GDM1 (cell line): ENCODE results near the gene KRT86.
"Not testable (repeated sequence)": the region's sequence is repeated elsewhere in the genome, so short reads cannot be mapped to it uniquely, and the experiment has no call there.

Experiments
- DNase-seq: peaks from one replicate; lab custom pipeline; 2025; lab: John Stamatoyannopoulos, UW

The KRT86 gene

GRCh38 chr12:52270541-52271070 lies 3.8 kb upstream of the KRT86 start:
- DNase-seq, result no peak

GRCh38 chr12:52271158-52271557 lies 3.3 kb upstream of the KRT86 start:
- no peak for DNase-seq

- no peak for DNase-seq
Observed at GRCh38 chr12:52275686-52276085, 1.2 kb downstream of the KRT86 start.

DNA sequence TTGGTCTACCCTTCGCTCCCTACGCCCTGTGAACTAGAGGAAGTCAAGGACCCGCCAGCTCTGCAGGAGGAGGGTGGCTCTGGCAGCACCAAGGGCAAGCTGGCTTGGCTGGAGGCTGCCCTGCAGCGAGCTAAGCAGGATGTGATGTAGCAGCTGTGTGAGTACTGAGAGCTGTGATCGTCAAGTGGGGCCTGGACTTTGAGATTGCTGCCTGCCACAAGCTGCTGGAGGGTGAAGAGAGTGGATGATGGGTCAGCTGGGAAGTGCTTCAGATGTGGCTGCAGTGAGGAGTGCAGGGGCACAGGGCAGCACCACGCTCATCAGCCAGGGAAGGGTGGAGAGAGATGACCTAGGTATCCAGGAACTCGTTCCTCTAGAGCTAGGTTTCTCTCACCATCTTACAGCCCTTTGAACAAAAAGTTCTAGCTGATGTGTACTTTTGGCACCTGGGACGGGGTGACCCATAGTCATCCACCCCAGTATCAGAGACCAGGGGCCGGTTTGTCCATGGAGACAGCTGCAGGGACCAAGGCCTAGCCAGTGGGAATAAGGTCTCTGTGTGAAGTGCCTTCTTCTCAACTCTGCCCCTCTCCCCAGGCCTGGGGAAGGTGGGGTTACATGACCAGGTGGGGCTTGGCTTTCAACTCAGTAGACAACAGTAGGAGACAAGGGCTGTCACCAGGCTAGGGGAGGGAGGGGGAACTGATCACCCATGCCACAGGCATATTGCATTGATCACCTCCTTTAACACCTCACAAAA lies 3.2 kb downstream of the KRT86 start:
- DNase-seq, result no peak

GRCh38 chr12:52278575-52279421 lies 4.4 kb downstream of the KRT86 start:
- DNase-seq, result peak; percentile 48

GRCh38 chr12:52279422-52280318 lies 5.2 kb downstream of the KRT86 start:
- no peak for DNase-seq

- no peak for DNase-seq
Observed at GRCh38 chr12:52280319-52280795, 5.9 kb downstream of the KRT86 start.

- DNase-seq, result no peak
Observed at GRCh38 chr12:52280796-52281560, 6.5 kb downstream of the KRT86 start.

DNA sequence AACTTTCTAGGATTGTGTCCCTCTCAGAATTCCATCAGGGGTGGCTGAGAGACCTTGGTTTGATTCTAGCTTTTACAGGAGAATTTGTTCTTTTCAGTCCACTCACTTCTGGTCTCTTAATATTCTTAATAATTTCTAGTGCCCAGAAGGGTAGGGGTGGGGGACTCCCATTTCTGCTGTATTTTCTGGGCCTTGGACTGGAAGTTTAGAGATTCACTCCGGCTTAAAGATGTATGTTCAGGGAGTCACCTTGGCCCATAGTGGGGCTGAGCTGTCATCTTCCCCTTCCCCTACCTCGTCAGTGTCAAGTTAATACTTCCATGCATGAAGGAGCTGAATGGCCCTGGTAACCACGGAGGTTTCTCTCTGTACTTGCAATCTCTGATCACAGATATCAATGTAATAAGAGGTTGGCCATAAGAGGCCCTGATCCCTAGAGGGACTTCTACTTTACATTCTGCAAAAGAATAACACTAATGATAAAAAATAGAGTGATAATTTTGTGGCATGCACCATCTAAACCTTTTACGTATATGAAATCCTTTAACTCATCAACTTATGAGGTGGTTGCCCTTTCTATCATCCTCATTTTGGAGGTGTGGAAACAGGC lies 10.2 kb downstream of the KRT86 start:
- no peak for DNase-seq

- no peak for DNase-seq
Observed at GRCh38 chr12:52285172-52285745, 10.8 kb downstream of the KRT86 start.

DNA sequence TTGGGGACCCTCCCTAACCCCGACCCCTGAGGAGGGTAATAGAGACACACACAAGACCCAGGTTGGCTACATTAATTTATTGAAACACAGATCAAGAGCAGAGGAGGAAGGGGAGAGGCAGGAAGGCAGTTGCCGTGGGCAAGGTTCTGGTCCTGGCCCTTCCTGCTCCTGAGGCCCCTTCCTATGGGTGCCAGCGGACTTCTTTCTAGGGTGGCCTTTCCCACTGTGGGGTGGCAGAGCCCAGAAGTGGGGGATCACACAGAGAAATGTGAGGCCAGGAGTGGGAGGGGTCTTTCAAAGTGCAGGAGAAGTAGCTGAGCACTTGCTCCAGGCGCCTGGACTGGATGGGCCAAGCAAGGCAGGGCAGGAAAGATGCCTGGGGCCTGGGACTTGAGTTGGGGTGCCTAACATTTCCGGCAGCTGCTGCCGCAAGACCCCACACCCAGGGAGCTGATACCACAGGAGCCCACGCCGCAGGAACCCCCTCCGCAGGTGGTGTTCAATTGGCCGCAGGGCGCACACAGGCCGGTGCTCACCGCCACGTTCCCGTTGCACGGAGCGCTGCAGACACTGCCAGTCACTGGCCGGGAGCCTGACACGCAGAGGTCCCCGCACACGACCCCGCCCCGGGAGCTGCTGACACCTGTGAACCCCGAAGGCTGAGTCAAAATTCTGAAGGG lies 11.5 kb downstream of the KRT86 start:
- DNase-seq, result no peak

DNA sequence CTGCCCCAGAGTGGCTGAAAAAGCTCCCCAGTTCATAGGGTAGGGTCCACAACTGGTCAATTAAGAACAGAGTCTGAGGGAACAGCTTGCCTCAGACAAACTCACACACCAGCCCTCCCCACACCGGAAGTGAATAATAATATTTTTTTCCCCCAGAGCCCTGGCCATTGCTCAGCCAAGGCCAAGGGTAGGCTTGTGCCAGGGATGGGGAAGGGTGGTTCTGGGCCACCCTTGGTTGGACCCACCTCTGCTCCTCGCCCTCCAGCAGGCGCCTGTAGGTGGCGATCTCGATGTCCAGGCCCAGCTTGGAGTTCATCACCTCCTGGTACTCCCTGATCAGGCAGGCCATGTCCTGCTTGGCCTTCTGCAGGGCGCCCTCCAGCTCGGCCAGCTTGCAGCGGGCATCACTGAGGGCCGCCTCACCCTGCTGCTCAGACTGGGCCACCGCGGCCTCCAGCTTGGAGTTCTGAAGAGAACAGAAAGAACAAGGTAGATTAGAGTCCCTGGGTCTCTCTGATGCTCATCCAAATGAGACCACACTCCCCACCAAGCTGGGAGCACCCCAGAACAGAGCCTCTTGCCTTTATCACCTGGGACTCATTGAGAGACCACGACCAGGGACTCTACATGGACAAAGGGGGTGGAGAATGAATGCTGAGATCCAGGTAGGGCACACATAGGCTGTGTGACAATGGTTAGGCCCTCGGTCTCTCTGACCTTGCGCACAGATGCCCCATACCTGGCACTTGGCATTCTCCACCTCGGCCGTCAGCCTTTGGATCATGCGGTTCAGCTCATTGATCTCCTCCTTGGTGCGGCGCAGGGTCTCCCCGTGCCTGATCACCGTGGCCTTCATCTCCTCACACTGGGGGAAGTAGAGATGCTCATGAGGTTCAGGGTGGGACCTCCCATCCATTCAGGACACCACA lies 12.7 kb downstream of the KRT86 start:
- DNase-seq, result not testable (repeated sequence)

- peak; percentile 18 for DNase-seq
Observed at GRCh38 chr12:52287816-52288805, 13.7 kb downstream of the KRT86 start.

DNA sequence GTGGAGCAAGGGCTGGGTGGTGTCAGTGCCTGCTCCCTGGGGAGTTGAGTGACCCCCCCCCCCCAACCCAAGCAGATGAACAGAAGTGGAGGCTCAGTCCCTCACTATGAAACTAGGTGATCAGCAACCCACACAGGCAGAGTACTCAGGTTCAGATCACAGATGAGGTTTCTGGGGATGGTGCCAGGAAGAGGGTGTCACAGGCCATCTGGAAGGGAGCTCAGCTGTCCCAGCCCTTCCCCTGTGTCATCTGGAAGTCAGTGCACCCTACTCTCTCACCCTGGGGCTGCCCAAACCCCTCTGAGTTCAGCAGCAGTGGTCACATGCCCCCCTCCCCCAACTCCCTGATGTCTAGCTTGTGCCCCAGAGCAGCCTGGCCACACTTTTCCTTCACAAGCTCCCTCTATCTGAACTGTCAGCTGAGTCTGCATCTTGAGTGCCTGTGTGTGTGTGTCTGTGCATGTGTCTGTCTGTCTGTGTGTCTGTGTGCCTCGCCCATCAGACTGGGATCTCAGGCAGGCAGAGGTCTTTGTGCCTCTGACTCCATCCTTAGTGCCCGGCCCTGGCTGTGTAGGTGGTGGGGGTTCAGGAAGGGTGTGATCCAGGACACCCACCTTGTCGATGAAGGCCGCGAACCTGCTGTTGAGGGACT lies 16.2 kb downstream of the KRT86 start:
- DNase-seq, result not testable (repeated sequence)

DNA sequence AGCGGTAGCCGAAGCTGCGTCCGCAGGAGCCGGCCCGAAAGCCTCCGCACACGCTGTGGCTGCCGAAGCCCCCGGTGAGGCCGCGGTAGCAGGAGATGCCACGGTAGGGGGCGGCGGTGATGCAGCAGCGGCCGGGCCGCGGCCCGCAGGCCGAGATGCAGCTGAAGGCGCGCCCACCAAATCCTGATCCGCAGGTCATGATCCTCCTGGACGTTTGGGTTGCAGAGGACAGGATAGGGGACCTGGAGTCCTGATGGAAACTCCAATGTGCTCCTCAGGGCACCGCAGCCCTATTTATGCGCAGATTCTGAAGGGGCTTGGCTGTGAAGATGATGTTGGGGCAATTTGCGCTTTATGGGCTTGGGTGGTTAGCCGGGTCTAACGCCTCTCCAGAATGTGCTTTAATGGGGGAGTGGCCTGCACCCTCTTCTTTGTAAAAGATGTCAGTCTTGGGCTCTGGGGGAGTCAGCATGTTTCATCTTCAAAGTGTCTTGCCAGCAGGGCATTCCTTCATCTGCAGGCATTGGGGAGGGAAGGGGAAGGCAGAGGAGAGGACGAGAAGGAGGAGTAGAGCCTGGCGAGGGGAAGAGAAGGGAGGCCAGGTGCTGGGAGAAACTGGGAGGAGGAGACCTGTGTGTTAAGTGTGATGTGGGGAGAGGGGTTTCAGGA lies 17.0 kb downstream of the KRT86 start, which contains the start of gene KRT81:
KRT81 (minus strand) TSS at position 268 of the 669 bp plus-strand sequence; CDS start at position 199, 69 bp downstream.
- DNase-seq, result no peak

DNA sequence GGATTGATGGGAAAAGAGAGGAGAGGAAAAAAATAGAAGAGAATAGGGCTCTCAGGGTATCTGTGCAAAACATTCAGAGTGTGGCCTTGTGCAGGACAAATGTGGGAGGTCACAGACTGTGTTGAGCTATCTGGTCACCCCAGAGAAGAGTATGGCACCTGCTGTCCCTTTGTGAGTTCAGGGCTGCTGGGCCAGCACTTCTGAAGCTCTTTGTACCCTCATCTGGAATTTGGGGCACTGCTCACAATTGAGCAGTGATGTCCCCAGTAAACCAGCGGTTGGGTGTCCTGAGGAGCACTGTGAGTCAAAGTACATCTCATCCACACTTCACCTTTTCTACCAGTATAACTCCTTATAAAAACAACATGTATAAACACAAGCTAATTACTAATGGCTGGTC lies 19.5 kb downstream of the KRT86 start:
- DNase-seq, result no peak
